HG03439 (cell line): ENCODE results near the gene TCF7L2.

Experiments
- ATAC-seq: cut with Tn5 transposase; IDR thresholded peaks from one replicate; pipeline ENCODE4 v1.9.1; 2021; ENCODE audit warnings: mild to moderate bottlenecking, moderate library complexity; ENCODE audit not compliant: unreplicated experiment

Gene TCF7L2

DNA sequence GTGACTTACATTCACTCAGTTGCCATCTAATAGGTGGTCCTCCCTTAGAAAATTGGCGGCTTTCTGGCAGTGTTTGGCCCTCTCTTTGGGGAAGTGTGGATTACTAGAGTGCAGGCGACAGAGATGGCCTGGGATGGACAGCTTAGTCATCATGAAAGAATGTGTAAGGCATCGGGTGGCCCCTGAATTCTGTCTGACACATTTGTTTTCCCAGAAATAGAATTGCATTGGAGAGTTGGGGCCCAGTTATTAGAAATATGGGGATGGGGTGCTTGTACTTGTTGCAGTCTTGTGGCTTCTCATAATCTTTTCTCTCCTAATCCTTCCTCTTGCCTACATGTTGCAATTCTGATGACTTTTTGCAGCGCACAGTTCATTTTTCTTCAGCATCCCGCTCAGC is 13.8 kb downstream of the TCF7L2 start:
- ATAC-seq, result no peak

DNA sequence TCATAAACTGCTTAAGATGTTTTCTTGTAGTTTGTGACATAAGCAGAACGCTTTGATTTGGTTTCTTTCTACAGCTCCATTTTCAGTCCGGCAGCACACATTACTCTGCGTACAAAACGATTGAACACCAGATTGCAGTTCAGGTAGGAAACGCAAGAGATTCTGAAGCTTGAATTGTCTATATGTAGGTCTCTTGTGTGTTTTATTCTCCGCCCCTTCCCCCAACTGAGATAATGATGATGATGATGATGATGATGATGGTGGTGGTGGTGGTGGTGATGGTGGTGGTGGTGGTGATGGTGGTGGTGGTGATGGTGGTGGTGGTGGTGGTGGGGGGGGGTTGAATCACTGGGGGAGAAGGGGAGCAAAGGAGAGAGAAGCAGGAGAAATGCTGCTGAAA is 14.4 kb downstream of the TCF7L2 start:
- no peak for ATAC-seq

DNA sequence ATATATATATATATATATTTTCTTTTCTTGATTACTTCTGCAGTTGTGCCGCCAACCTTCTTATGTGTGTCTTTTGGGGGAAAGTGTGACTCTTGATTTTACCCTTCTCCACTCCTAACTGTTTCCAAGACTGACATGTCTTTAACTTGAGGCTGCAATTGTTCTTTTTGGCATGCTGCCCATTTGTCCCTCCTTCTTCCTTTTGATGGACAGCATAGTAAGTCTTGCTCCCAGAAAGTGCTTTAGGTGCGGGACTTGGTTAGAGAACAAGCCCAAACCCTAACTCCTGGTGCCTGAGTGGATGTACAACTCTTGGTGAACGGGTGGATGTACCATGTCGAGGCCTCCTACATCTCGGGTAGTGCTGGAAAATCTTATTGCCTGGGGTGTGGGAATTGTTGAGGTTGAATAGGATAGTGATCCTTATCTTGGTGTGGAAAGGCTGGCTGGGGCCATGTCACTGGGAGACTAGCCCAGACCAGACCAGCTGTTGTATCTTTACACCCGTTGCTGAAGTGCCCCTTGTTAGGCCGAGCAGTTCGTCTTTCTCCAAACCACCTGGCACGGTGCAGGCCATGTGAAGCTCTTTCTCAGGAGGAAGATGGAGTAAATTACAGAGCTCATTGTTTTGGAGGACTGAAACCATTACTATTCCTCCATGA is 16.3 kb downstream of the TCF7L2 start:
- no peak for ATAC-seq

DNA sequence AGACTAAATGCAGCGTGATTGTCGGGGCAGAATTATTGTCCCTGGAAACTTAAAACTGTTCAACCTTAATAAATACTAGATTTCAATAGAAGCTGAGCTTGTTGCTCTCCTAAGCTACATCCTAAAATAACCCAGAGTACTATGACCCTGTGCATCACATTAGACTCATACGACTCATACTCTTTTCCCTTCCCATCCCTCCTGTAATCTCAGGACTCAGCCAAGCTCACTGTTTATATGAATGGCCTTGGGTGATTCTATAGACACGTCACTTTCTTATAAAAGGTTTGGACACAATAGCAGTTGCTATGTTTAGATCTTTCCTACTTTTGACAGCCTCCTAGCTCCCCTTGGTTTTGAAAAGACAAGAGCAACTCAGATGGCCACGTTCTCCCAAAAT is 17.2 kb downstream of the TCF7L2 start:
- no peak for ATAC-seq

DNA sequence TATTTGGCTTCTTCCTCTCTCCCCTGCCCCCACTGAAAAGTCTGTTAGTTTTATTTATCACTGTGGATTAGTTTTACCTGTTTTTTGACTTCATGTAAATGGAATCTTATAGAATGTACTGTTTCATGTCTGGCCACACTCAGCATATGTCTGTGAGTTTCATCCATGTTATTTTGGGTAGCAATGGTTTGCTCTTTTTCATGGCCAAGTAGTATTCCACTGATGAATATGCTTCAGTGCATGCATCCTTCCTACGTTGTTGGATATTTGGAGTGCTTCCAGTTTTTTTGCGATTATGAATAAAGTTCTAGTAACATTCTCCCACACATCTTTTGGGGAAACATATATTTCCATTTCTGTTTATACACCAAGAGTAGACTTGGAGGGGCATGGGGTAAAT is 19.1 kb downstream of the TCF7L2 start:
- no peak for ATAC-seq

DNA sequence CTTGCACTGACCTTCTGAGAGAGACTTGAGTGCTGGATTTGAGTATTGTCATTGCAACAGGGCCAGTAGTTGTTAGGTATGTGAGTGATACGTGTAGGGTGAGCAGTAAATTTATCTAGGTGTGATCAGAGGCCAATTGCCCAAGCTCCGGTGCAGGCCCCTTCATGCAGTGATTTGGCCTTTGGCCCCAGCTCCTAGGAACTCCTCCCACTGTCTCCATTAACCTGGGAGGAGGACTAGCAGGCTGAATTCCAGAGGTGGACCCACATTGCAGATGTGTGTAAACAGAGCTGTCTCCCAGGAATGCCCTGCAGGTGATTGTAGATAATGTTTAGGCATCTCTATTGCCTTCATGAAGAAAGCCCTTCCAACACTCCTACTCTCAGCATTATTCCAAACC is 19.5 kb downstream of the TCF7L2 start:
- ATAC-seq, result no peak

DNA sequence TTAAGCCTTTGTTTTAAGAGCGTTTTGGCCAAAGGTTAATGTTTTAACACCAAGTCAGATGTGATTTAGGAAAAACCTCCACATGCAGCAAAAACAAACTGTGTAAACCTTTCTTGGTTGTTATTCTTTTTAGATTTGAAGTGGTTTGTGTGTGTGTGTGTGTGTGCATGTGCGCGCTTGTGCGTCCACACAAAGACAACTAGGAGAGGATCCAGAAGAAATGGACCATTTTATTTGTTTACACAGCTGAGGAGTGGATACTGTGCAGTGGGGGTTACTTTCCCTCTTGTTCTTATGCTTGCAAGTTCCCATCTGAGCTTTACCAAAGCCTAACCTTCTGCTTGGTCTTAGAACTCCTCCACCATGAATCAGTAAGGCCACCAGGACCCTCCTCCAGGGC is 20.0 kb downstream of the TCF7L2 start:
- no peak for ATAC-seq

DNA sequence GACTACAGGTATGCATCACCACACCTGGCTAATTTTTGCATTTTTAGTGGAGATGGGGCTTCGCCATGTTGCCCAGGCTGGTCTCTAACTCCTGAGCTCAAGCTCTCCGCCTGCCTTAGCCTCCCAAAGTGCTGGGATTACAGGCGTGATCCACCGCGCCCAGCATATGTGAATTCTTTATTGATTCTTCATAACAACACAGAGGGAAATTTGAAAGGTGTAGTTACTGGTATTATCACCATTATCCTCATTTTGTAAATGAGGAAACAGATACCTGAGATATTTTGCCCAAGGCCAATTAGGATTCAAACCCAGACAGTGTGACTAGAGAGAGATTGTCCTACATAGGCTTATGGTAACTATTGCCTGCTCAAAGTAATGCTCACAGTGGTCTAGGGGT is 22.6 kb downstream of the TCF7L2 start:
- no peak for ATAC-seq

DNA sequence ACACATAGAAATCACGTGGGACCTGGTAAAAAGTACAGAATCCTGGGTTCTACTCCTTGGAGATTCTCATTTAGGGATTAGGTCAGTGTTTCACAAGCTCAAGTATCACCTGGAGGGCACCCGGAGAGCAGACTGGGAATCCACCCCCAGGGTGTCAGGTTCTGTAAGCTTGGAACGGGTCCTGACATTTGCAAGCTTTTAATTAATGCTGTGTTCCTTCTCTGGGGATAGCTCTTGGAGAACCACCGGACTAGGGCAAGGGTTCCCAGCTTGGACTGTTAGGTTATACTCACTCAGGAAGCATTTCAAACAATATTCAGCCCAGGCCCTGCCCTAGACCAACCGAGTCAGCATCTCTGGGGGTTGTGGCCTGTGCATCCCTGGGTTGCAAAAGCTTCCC is 23.0 kb downstream of the TCF7L2 start:
- no peak for ATAC-seq

DNA sequence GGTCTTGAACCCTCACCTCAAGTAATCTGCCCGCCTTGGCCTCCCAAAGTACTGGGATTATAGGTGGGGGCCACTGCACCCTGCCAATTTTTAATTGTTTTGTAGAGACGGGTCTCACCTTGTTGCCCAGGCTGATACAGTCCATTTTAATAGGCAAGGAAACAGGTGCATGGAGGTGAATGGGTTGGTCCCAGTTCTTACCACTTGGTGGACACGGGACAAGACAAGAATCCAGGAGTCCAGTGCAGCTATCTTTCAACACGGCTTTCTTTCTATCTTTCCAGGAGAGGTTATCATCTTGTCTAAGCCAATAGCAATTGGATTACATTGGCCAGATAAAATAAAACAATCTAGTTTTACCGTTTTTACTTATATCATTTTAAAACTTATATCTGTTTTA is 23.8 kb downstream of the TCF7L2 start:
- ATAC-seq, result no peak

DNA sequence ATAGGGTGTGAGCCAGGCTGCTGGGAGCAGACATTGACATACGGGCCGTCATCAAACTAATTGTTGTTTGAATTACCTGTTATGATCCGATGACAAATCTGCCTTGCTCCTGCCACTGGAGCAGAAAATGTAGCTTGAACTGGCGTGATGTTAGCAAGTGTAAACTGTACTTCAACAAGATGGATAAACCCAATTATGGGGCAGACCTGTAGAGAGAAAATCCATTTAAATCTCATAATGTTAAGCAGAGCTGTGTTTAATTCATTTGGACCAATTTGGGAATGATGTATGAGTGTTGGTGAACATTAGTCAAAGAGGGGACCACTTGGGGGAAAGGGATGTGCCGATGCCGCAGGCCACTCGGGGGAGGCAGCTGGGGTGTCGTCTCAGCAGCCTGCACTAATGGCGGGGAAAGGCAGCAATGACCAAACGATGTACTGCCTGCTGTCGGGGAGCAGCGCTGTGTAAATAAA is 27.4 kb downstream of the TCF7L2 start:
- ATAC-seq, result no peak

DNA sequence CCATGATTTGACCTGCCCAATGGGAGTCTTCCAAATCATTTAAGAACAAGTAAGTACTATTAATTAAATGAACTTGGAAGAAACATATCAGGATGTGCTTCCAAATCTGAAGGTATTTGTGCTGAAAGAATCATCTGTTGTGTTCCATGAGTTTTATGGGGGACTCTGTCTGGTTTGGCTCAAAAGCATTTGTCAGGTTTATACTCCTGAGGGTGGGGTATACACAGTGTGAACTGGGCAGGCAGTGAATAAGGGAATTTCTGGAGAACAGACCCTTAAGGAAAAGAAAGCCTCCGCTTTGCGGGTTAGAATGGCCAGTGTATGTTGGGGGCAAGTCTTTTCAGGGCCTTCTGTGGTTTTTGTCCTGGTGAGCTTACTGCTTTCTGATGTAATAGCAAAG is 29.9 kb downstream of the TCF7L2 start:
- no peak for ATAC-seq

DNA sequence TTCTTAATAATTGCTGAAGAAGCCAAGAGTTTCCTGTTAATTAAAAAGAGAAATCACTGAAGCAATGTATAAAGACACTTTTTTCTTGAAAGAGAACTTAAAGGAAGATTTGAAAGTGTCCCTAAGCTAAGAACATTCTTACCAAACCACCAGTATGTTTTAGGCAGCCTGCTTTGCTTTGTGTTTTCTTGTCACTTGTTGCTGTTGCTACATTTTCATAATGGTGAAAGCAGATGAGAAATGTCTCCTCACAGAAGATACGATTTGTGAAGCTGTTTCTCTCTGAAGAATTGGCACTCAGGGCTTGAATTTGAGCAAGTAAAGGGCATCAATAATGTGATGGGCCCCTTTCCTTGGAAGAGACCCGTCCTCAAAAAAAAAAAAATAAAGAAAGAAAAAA is 30.9 kb downstream of the TCF7L2 start:
- no peak for ATAC-seq

DNA sequence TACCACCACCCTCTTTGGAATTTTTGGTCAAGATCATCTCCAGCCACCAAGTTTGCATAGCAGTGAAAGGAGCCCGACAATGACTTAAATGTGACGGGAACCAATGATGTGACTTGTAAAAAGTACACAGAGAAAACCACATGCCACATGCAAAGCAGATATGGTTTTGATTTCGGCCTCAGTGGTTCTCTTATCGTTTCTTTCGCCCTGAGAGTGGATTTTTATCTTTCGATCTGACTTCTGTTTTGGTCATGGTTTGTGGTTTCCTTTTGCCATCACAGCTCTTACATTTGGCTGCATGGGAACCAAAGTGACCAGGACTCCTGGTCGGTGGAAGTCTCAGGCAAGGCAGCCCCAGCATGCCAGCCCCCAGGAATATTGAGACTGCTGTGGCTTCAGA is 31.5 kb downstream of the TCF7L2 start:
- ATAC-seq, result peak; percentile 99

DNA sequence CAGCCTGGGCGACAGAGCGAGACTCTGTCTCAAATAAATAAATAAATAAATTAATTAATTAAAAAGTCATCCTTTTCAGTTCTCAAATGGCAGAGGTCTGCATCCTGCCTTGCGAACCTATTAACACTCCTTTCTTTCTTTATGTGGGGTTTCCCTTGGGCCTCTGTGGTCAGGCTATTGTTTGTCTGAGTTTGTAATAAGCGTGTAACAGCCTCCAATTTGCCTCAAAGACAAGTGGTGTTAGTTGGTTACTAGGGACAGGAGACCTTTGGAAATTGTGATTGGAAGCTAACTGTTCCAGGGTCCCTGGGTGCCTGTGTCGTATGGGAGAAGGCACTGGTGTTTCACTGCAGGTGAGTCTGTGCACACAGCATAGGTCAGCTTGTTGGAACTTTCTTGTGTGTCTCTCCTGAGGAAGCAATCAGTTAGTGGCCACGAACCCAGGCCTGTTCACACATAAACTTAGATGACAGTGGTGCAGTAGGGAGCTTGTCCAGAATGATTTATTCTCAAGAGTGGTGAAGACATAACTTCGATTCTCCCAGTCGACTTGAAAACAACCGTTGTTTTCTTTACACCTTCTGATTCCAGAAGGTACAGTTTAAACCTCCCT is 33.5 kb downstream of the TCF7L2 start:
- ATAC-seq, result no peak

DNA sequence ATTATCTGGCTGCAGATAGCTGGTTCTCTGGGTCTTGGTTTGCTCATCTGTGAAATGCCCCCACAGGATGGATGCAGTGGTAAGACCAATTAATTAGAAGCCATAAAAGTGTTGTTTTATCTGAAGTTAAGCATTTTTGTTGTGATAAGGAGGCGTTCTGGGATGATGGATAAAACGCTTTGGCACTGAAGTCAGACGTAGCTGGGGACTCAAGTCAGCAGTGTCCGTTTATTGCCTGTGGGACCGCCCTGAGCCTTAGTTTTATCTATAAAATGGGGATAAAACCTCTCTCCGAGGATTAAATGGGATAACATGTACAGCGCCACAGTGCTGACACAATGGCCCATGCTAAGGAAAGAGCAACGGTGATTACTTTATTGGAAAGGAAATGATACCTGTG is 34.7 kb downstream of the TCF7L2 start:
- no peak for ATAC-seq

DNA sequence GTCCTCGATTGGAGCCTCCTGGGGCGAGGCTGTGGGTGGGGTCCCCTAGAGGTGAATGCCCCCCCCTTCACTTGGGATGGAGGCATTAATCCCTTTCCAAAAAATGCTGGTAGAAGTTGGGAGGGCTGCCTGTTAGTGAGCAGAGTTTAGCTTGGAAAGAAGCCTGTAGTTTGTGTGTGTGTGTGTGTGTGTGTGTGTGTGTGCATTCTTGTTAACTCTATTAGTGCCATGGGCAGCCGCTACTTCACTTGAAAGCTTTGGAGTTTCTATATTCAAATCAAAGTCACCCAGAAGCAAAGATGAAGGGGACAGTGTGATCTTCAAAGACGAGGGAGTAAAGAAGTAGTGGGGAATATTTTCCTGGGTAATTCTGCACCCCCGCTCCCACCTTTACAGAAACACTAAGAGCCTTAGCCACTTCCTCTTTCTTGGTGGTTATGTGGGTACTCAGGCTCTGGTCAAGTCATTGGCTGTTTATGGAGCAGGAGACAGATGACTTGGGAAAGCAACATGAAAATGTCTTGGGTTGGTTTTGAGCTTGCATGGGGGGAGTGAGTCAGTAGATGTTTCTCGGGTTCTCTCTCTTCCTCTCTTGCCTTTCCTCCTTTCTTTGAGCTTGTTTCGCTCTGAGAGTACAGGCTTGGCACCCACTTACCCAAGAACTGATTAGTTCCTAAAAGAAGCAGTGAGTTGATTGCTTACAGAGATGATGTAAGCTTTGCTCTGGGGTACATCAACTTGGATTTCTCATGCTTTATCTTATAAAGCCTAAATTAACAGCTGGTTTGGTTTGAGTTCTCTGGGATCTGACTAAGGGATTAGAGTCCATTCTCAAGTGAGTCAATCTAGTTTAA is 35.9 kb downstream of the TCF7L2 start:
- ATAC-seq, result no peak

DNA sequence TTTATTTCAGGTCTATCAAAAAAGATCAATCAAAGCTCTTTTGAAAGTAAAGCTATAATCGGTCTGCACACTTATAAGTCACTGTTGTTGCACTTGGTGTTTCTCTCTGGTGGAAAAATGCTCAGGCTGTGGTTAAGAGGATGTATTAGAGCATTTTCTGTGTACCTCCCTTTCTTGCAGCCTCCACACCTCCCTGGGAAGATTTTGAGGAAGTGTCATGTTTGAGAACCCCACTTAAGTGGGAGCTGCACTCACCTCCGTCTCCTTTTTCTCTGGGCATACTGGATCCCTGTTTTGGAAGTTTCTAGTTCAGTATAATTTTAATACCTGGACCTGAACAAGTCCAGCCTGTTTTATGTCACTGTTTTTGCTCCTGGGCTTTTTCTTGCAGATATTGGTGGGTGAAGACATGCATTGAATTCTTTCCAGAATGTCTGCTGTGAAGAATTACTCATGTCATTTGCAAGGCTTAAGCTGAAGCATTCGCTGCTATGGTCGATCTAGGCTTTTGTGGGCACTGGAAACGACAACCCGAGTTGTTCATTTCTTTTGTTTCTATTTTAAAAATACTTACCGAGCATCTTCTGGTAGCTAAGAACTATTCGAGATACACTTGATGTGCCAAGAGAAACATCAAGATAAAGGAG is 36.6 kb downstream of the TCF7L2 start:
- ATAC-seq, result no peak

DNA sequence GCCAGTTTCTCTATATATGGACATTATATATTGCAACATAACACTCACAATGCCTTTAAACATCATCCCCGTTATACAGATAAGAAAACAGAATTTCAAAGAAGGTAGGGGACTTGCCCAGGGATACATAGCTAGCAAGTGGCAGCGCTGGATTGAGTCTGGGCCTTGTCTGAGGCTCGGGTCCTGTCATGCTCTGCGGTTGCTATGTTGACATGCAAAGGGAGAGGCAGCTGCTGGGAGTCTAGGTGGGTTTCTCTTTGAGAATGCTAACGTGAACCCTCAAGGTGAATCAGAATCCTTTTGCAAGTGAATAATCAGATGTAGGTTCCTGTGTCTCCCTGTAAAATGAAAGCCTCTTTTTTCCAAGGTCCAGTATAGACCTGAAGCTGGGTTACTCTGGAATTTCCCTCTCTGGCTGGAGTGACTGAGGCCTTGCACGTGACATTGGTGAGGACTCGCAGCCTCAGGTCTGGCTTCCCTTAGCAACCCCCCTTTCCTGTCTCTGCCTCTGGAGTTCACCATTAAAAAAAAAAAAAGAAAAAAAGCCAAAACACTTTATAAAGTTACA is 38.9 kb downstream of the TCF7L2 start:
- no peak for ATAC-seq

DNA sequence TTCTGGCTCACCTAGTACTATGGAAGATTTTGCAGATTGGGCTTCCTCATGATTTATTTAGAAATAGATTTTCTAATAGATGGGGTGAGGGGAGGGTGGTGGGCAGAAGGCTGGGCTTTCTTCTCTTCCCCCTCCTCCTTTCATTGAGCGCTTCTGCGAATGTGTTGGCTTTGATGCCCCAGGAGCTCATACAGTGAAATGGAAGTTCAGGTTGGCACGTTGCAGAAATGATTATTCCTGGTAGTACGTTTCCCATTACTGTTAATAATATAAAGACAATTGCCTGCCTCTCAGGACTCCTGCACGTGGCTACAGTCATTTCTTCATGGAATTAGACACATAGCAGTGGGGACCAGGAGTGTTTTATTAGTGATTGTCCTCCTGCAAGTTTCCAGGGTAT is 39.8 kb downstream of the TCF7L2 start:
- ATAC-seq, result no peak

DNA sequence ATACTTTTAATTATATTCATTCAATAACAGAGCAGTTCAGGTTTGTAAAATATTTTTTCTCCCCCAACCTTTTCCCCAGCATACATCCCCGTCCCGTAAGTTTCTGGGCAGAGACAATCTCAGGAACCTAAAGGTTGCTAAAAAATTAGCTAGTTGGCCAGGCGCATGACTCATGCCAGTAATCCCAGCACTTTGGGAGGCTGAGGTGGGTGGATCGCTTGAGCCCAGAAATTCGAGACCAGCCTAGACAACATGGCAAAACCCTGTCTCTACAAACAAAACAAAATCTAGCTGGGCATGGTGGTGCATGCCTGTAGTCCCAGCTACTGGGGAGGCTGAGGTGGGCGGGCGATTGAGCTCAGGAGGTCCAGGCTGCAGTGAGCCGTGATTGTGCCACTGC is 40.2 kb downstream of the TCF7L2 start:
- no peak for ATAC-seq
